Transverse colon (tissue), 4 donors: ENCODE measurements around the gene STK32A. TPM values are rescaled to one million over a fixed set of nuclear protein-coding genes. Genes with fewer than 3 reads are reported as not detected.
A peak's percentile ranks its signal among the peaks of the same experiment; 100 is the strongest.

Source experiments
- DNase-seq: peaks from one replicate; pipeline ENCODE4 v3.0.0-alpha.2; 2019
- H3K27ac ChIP-seq, 4 donors: fragments of 200-600 bp; sonication (generic); 2 replicates each; pipeline ENCODE4 v1.5.1; 2016 to 2018; ENCODE audit warnings: inconsistent platforms in 4 of 4
- H3K27me3 ChIP-seq: fragments of 200-600 bp; sonication (generic); 2 replicates; pipeline ENCODE4 v1.5.1; 2017; ENCODE audit warnings: inconsistent platforms
- H3K36me3 ChIP-seq, 4 donors: fragments of 200-600 bp; sonication (generic); 2 replicates each; pipeline ENCODE4 v1.5.1; 2017 to 2019; ENCODE audit warnings: inconsistent platforms in 4 of 4
- H3K4me1 ChIP-seq, 4 donors: fragments of 200-600 bp; sonication (generic); 2 replicates each; pipeline ENCODE4 v1.5.1; 2017 to 2020; ENCODE audit warnings: inconsistent platforms in 4 of 4
- H3K4me3 ChIP-seq, 4 donors: fragments of 200-600 bp; sonication (generic); 1 replicate in 1 of 4; 2 replicates in 3 of 4; pipeline versions ENCODE4 v1.5.1 to v1.6.1; 2017 to 2019; ENCODE audit warnings: inconsistent platforms in 4 of 4
- H3K9me3 ChIP-seq, 2 donors: fragments of 200-600 bp; sonication (generic); 2 replicates each; pipeline ENCODE4 v1.5.1; 2017 to 2019; ENCODE audit warnings: inconsistent platforms in 2 of 2
- EP300 ChIP-seq: sonication (generic); formaldehyde crosslinking; IDR thresholded peaks from one replicate; pipeline ENCODE4 v1.6.1; 2017; ENCODE audit warnings: antibody characterized with exemption, low read depth
- POLR2A ChIP-seq: fragments of 450-650 bp; IDR thresholded peaks from one replicate; pipeline ENCODE4 v1.6.1; 2016; ENCODE audit warnings: antibody characterized with exemption, mild to moderate bottlenecking, moderate library complexity
- POLR2AphosphoS5 ChIP-seq, 3 donors: sonication (generic); formaldehyde crosslinking; IDR thresholded peaks; one replicate each; pipeline ENCODE4 v1.6.1; 2016; ENCODE audit warnings: antibody characterized with exemption in 3 of 3
- WGBS, 2 donors: methylation state at CpG; one replicate each; pipeline ENCODE4 v1.1.5; 2018; ENCODE audit warnings: low coverage in 1 of 2; 5-methylcytosine and 5-hydroxymethylcytosine counted together
- in situ Hi-C, 4 donors: fragments of 200-750 bp; cut with MboI; loops; one replicate each; pipeline versions ENCODE4 v1.15.0 to v1.15.1; 2017; ENCODE audit warnings: low sequenced_read_pairs in 3 of 4, low pct_ligation_motif_present in 1 of 4, low pct_unique_long_range_greater_than_20kb in 1 of 4
- intact Hi-C: fragments of 100-400 bp; cut with DNase I; formaldehyde crosslinking; loops from one replicate; pipeline ENCODE4 v1.15.1; 2023; ENCODE audit warnings: low total_unique reads
- total RNA-seq, 4 donors: library from RNA; depleted of rRNA; stranded (reverse); fragments of >200 nt; gene quantifications; one replicate each; pipeline ENCODE4 v1.1.0, GENCODE V29; 2016
- TF ChIP-seq, protein P1 (sequence below), 5 experiments: fragments of 200-600 bp in 3 of 5; fragments of 450-650 bp in 2 of 5; sonication (generic) in 3 of 5; IDR thresholded peaks; 1 replicate in 2 of 5; 2 replicates in 3 of 5; pipeline ENCODE4 v1.5.1; 2016 to 2017; ENCODE audit warnings: antibody characterized with exemption in 5 of 5, inconsistent platforms in 3 of 5, mild to moderate bottlenecking in 2 of 5, moderate library complexity in 1 of 5

The STK32A gene
- total RNA-seq, 4 donors from 2014 or later = 1.4 to 1.6 TPM; not detected in 2

DNA sequence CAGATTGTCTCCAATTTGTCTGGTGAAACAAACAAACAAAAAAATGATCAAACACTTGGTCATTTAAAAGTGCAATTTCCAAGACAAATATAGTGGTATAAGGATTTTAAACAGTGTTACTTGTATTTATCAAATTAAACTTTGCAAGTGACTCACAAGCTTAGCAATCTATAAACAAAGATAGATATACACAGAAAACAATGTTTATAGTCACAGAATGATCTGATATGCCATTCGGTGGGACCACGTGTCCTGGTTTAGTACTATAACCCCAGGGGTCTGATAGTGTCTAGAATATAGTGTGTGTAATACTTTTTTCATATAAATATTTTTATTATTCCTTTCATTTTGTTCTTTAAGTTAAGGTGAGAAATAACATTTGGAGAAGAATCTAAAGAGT lies 183.8 kb downstream of the STK32A start:
- in situ Hi-C loops = no loop called here
- 68 to 88% methylated on average over 2 of the region's 2 CpGs for WGBS, 2 donors
- peak overlapping the region; percentile 69 to 78 (median 72) for H3K27ac ChIP-seq

DNA sequence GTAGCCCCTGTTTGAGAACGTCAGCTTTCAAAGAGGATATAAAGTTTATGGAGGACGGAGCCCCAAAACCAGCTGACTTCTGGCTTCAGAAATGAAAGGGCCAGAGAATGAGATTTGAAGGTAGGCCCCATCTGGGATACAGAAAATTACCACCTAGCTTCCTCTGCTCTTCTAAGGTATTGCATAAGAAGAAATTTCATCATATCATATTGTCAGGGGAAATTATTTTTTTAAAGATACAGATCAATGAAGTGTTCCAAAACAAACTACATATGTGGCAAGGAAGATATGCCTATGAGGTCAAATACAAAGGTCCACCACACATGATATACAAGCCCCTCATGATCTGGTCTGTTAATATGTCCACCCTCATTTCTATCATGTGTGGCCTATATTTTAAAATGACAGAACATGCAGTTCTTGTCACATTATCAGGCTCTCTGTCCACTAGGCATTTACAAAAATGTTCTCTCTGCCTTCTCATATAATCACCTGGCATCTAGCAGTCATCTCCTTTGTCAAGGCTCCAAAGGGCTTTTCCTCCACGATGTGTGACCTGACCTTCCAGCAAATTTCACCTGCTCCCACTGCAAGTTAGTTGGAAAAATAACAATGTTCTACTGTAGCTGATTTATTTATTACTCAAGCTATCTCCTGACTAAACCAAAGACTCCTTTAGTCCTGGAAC lies 192.0 kb downstream of the STK32A start:
- TF ChIP-seq POLR2A (no peak), EP300 (no peak)
- no peaks in the 10 kb centered on the region for H3K36me3 ChIP-seq
- 55 to 64% methylated on average over 2 to 3 of the region's 3 CpGs for WGBS, 2 donors
- no peak for DNase-seq
- H3K9me3 ChIP-seq = no peaks in the 10 kb centered on the region
- in situ Hi-C loops = no loop called here
- intact Hi-C loops = no loop called here
- no peaks in the 10 kb centered on the region for H3K27me3 ChIP-seq
- H3K4me3 ChIP-seq = no peak overlapping the region
- H3K27ac ChIP-seq = peak overlapping the region in 1 of 4 donors; percentile 17
- H3K4me1 ChIP-seq = peaks cover 0 to 27% (median 5%) of the 10 kb centered on the region in 4 donors

More for the DNA sequence above, 183.8 kb downstream of the STK32A start:
- no peaks in the 10 kb centered on the region for H3K36me3 ChIP-seq
- peaks cover 12 to 28% (median 22%) of the 10 kb centered on the region in 4 donors for H3K4me1 ChIP-seq
- DNase-seq = no peak
- no peaks in the 10 kb centered on the region for H3K27me3 ChIP-seq
- H3K9me3 ChIP-seq = no peaks in the 10 kb centered on the region
- TF ChIP-seq POLR2A (no peak), POLR2AphosphoS5 (IDR thresholded peaks at IDR 0.05) (no peak), EP300 (no peak)
- TF ChIP-seq, protein P1, sequence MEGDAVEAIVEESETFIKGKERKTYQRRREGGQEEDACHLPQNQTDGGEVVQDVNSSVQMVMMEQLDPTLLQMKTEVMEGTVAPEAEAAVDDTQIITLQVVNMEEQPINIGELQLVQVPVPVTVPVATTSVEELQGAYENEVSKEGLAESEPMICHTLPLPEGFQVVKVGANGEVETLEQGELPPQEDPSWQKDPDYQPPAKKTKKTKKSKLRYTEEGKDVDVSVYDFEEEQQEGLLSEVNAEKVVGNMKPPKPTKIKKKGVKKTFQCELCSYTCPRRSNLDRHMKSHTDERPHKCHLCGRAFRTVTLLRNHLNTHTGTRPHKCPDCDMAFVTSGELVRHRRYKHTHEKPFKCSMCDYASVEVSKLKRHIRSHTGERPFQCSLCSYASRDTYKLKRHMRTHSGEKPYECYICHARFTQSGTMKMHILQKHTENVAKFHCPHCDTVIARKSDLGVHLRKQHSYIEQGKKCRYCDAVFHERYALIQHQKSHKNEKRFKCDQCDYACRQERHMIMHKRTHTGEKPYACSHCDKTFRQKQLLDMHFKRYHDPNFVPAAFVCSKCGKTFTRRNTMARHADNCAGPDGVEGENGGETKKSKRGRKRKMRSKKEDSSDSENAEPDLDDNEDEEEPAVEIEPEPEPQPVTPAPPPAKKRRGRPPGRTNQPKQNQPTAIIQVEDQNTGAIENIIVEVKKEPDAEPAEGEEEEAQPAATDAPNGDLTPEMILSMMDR (IDR thresholded peaks at IDR 0.05) = no peak
- intact Hi-C loops = no loop called here
- no peak overlapping the region for H3K4me3 ChIP-seq

DNA sequence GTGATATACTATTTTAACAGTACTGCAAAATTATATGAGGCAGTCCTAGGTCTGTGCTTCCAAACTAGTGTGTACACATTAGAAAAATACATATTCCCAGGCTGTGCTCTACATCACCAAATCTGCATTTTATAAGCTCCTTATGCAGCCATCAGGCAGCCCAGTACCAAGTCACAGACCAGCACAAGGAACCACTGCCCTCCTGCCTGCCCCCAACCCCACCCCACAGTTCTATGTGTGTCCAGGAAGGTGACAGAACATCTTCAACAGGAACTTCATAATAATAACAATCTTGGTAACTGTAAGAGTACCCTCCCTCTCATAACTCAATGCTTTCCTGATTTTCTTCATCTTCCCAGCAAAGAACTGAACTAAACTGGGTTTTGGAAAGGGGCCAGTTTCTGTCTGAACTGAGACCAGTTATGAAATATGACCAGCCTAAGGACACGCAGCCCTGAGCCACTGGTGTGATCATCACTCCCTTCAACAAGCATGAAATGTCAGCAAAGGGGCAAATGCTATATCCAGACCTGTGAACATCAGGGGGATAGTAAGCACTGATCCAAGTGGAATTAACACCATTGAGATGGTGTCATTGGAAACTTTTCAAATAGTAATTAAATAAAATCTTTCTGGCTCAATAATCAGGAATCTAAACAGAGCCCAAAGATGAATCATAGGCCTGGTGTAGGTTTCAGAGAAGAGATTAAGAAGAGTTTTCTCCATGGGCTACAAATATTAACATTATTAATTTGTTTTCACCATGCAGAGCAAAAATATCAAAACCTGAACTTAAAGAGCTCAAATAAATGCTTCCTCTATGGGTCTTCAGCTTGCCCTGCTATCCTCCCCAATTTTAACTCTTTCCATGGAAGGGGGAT lies 192.9 kb downstream of the STK32A start:
- intact Hi-C loops = no loop called here
- no peak overlapping the region for H3K4me3 ChIP-seq
- 59 to 67% methylated on average over 1 of the region's 1 CpG for WGBS, 2 donors
- no peaks in the 10 kb centered on the region for H3K36me3 ChIP-seq
- peaks cover 0 to 32% (median 10%) of the 10 kb centered on the region in 4 donors for H3K4me1 ChIP-seq
- TF ChIP-seq POLR2A = no peak
- TF ChIP-seq EP300 = no peak
- TF ChIP-seq, protein P1 (IDR thresholded peaks at IDR 0.05) = no peak
- no peak for TF ChIP-seq POLR2AphosphoS5 (IDR thresholded peaks at IDR 0.05)
- no peaks in the 10 kb centered on the region for H3K9me3 ChIP-seq
- in situ Hi-C loops = no loop called here
- DNase-seq = no peak
- H3K27me3 ChIP-seq = no peaks in the 10 kb centered on the region
- peak overlapping the region; percentile 2 to 18 (median 14) for H3K27ac ChIP-seq

DNA sequence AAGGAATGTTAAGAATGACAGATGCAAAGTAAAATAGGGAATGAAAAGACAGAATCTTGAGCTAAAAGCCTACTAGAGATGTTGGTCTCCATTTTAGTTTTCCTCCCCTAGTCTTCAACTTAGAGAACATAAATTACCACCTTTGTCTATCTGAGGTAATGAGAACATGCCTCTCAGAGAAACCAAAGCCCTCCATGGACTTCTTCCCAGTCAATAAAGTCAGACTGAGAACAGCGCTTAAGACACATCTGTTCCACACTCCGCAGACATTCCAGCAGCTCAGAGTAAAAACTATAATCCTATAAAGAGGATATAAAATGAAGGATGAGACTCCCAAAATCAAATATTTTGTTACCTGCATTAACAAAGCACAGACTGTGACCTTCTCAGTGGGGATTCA lies 195.8 kb downstream of the STK32A start:
- WGBS, 2 donors = 77 to 86% methylated on average over 2 of the region's 2 CpGs

More for the DNA sequence above, 195.8 kb downstream of the STK32A start:
- Histone ChIP-seq H3K27ac (peak overlapping the region in 3 of 4 donors; percentile 8 to 70 (median 36)), H3K4me3 (no peak overlapping the region), H3K4me1 (peaks cover 9 to 51% (median 18%) of the 10 kb centered on the region in 4 donors), H3K36me3 (no peaks in the 10 kb centered on the region), H3K9me3 (no peaks in the 10 kb centered on the region), H3K27me3 (no peaks in the 10 kb centered on the region)
- in situ Hi-C loops = no loop called here
- TF ChIP-seq, protein P1 (IDR thresholded peaks at IDR 0.05) = no peak
- no peak for TF ChIP-seq POLR2AphosphoS5 (IDR thresholded peaks at IDR 0.05)
- TF ChIP-seq POLR2A = no peak
- TF ChIP-seq EP300 = no peak
- intact Hi-C loops = no loop called here
- DNase-seq = no peak
